H9 (cell line): ENCODE results near the gene TMEM266. TPM values are rescaled to one million over a fixed set of nuclear protein-coding genes. Genes with fewer than 3 reads are reported as not detected.

ENCODE experiments used
- DNase-seq: peaks from one replicate; pipeline ENCODE4 v3.0.0-alpha.2; 2017
- H2AFZ ChIP-seq: one replicate; pipeline ENCODE4 v1.6.1; 2013; ENCODE audit warnings: mild to moderate bottlenecking, low read length, control low read depth, moderate library complexity
- H2AK5ac ChIP-seq: 2 replicates; pipeline ENCODE4 v1.6.1; 2013; ENCODE audit warnings: low read length, control low read depth, mixed read lengths; ENCODE audit not compliant: insufficient read length
- H2BK120ac ChIP-seq: one replicate; pipeline ENCODE4 v1.6.1; 2013; ENCODE audit warnings: low read depth, mild to moderate bottlenecking, low read length, control low read depth, inconsistent platforms; ENCODE audit not compliant: poor library complexity, severe bottlenecking
- H2BK12ac ChIP-seq: 2 replicates; pipeline ENCODE4 v1.6.1; 2013; ENCODE audit warnings: low read length, control low read depth, mixed read lengths, low read depth; ENCODE audit not compliant: insufficient read length
- H2BK15ac ChIP-seq: 2 replicates; pipeline ENCODE4 v1.6.1; 2013; ENCODE audit warnings: low read depth, low read length, control low read depth
- H2BK20ac ChIP-seq: one replicate; pipeline ENCODE4 v1.6.1; 2013; ENCODE audit warnings: low read depth, mild to moderate bottlenecking, low read length, control low read depth, inconsistent platforms; ENCODE audit not compliant: poor library complexity, severe bottlenecking
- H2BK5ac ChIP-seq: 2 replicates; pipeline ENCODE4 v1.6.1; 2013; ENCODE audit warnings: low read length, control low read depth, mixed read lengths; ENCODE audit not compliant: insufficient read length
- H3K14ac ChIP-seq: 2 replicates; pipeline ENCODE4 v1.6.1; 2013; ENCODE audit warnings: low read length, control low read depth; ENCODE audit not compliant: insufficient read depth
- H3K18ac ChIP-seq: 2 replicates; pipeline ENCODE4 v1.6.1; 2013; ENCODE audit warnings: low read depth, mild to moderate bottlenecking, mixed read lengths, low read length, control low read depth; ENCODE audit not compliant: insufficient read length
- H3K23ac ChIP-seq: 2 replicates; pipeline ENCODE4 v1.6.1; 2013; ENCODE audit warnings: low read length, control low read depth, mixed read lengths, low read depth; ENCODE audit not compliant: insufficient read length
- H3K23me2 ChIP-seq: 2 replicates; pipeline ENCODE4 v1.6.1; 2013; ENCODE audit warnings: low read depth, mild to moderate bottlenecking, mixed read lengths, low read length, control low read depth; ENCODE audit not compliant: insufficient read length, poor library complexity, severe bottlenecking
- H3K27ac ChIP-seq: 2 replicates; pipeline ENCODE4 v1.5.1; 2013; ENCODE audit warnings: low read length, control low read depth, mixed read lengths, low read depth; ENCODE audit not compliant: insufficient read length
- H3K27me3 ChIP-seq: 2 replicates; pipeline ENCODE4 v1.6.1; 2013; ENCODE audit warnings: low read length, control low read depth, inconsistent platforms; ENCODE audit not compliant: insufficient read depth
- H3K4ac ChIP-seq: 2 replicates; pipeline ENCODE4 v1.6.1; 2013; ENCODE audit warnings: low read depth, mild to moderate bottlenecking, control low read depth, inconsistent platforms, low read length, moderate library complexity
- H3K4me1 ChIP-seq: 2 replicates; pipeline ENCODE4 v1.6.1; 2013; ENCODE audit warnings: low read length, control low read depth, inconsistent platforms; ENCODE audit not compliant: insufficient read depth
- H3K4me2 ChIP-seq: 2 replicates; pipeline ENCODE4 v1.6.1; 2013; ENCODE audit warnings: low read length, control low read depth, mixed read lengths; ENCODE audit not compliant: insufficient read length, insufficient read depth
- H3K56ac ChIP-seq: 2 replicates; pipeline ENCODE4 v1.6.1; 2013; ENCODE audit warnings: low read depth, mild to moderate bottlenecking, mixed read lengths, low read length, control low read depth; ENCODE audit not compliant: insufficient read length
- H3K79me1 ChIP-seq: 2 replicates; pipeline ENCODE4 v1.6.1; 2013; ENCODE audit warnings: low read depth, mild to moderate bottlenecking, moderate library complexity, low read length, control low read depth, inconsistent platforms; ENCODE audit not compliant: insufficient read depth, poor library complexity, severe bottlenecking
- H3K79me2 ChIP-seq: 2 replicates; pipeline ENCODE4 v1.6.1; 2013; ENCODE audit warnings: low read length, control low read depth, inconsistent platforms; ENCODE audit not compliant: insufficient read depth
- H3K9ac ChIP-seq: 2 replicates; pipeline ENCODE4 v1.6.1; 2013; ENCODE audit warnings: low read length, control low read depth, mixed read lengths; ENCODE audit not compliant: insufficient read length; ENCODE audit errors: extremely low read depth
- H3K9me3 ChIP-seq: one replicate; pipeline ENCODE4 v1.6.1; 2013; ENCODE audit warnings: low read depth, low read length, inconsistent platforms; ENCODE audit not compliant: control insufficient read depth
- H3T11ph ChIP-seq: one replicate; pipeline ENCODE4 v1.6.1; 2013; ENCODE audit warnings: mild to moderate bottlenecking, low read length, control low read depth, inconsistent platforms
- H4K20me1 ChIP-seq: one replicate; pipeline ENCODE4 v1.6.1; 2013; ENCODE audit not compliant: control insufficient read depth, insufficient read length, insufficient read depth
- H4K5ac ChIP-seq: 2 replicates; pipeline ENCODE4 v1.6.1; 2013; ENCODE audit warnings: low read depth, mild to moderate bottlenecking, mixed read lengths, low read length, control low read depth; ENCODE audit not compliant: insufficient read length
- H4K8ac ChIP-seq: replicated peaks from 2 replicates; pipeline ENCODE4 v1.6.1; 2013; ENCODE audit warnings: low read length, control low read depth, mixed read lengths, low read depth; ENCODE audit not compliant: insufficient read length
- H4K91ac ChIP-seq: 2 replicates; pipeline ENCODE4 v1.6.1; 2013; ENCODE audit warnings: low read depth, mild to moderate bottlenecking, moderate library complexity, mixed read lengths, low read length, control low read depth; ENCODE audit not compliant: insufficient read length
- H3K27ac Mint-ChIP-seq, 3 experiments: 2 replicates in 2 of 3; 3 replicates in 1 of 3; pipeline ENCODE4 v1.8.0; 2020 to 2021; ENCODE audit warnings: mixed read lengths in 3 of 3, mild to moderate bottlenecking in 1 of 3, moderate library complexity in 1 of 3
- H3K27me3 Mint-ChIP-seq: 2 replicates; pipeline ENCODE4 v1.8.0; 2021; ENCODE audit warnings: low read depth, mild to moderate bottlenecking, moderate library complexity, mixed read lengths
- H3K36me3 Mint-ChIP-seq, 3 experiments: 2 replicates in 2 of 3; 3 replicates in 1 of 3; pipeline ENCODE4 v1.8.0; 2020 to 2021; ENCODE audit warnings: low read depth in 3 of 3, mixed read lengths in 3 of 3; ENCODE audit not compliant: insufficient read depth in 1 of 3
- H3K4me1 Mint-ChIP-seq, 2 experiments: 2 replicates each; pipeline ENCODE4 v1.8.0; 2020; ENCODE audit warnings: mixed read lengths in 2 of 2
- H3K4me3 Mint-ChIP-seq, 2 experiments: 2 replicates in 1 of 2; 3 replicates in 1 of 2; pipeline ENCODE4 v1.8.0; 2020 to 2021; ENCODE audit warnings: mild to moderate bottlenecking in 2 of 2, mixed read lengths in 2 of 2, moderate library complexity in 1 of 2
- H3K9me3 Mint-ChIP-seq, 2 experiments: 2 replicates in 1 of 2; 3 replicates in 1 of 2; pipeline ENCODE4 v1.8.0; 2020; ENCODE audit warnings: mild to moderate bottlenecking in 2 of 2, mixed read lengths in 2 of 2, moderate library complexity in 1 of 2
- WGBS: extraction: QIAGEN DNeasy Blood & Tissue Kit; methylation state at CpG from one replicate; pipeline ENCODE4 v1.1.7; 2013; ENCODE audit warnings: missing lambda C conversion rate, low lambda C conversion rate, mixed read lengths; ENCODE audit not compliant: insufficient read length; ENCODE audit errors: extremely low coverage; 5-methylcytosine and 5-hydroxymethylcytosine counted together
- total RNA-seq: library from RNA; stranded (reverse); gene quantifications from 2 replicates; pipeline ENCODE4 v1.2.1, GENCODE V29; 2021
- TF ChIP-seq, protein P1 (sequence below): fragments of 200-600 bp; sonication (generic); conservative IDR thresholded peaks from 3 replicates; pipeline ENCODE4 v1.8.0; 2021; ENCODE audit warnings: antibody characterized with exemption, mild to moderate bottlenecking

Gene TMEM266
- total RNA-seq, 1 experiment from 2014 or later = 0.81 TPM

DNA sequence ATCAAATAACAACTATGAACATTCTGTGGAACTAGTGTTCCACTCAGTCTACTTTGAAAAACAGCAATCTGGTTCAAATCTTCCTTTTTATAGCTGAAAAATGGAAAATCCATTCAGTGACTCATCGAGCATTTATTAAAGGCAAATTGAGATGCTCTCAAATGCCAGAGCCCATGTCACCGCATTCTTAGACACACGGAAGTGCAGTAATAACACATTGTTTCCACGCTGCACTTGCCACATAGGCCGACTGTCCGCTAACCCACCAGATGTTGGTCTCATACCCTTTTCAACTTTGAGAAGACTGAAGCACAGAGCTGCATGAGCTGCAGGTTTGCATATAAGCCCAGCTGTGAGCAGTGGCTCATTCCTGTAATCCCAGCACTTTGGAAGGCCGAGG lies 95.9 kb downstream of the TMEM266 start:
- no peaks in the 10 kb centered on the region for H3K9me3 ChIP-seq
- no peaks in the 10 kb centered on the region for H3K79me2 ChIP-seq
- H3K4me2 ChIP-seq = no peak overlapping the region
- Mint-ChIP-seq H3K4me1 (peaks cover 27 to 31% of the 10 kb centered on the region in 2 experiments), H3K36me3 (no peaks in the 10 kb centered on the region; a peak in 1 of 7 replicates), H3K27ac (no peak overlapping the region; a peak in 1 of 7 replicates), H3K27me3 (peaks cover 8% of the 10 kb centered on the region), H3K9me3 (no peaks in the 10 kb centered on the region), H3K4me3 (no peak overlapping the region)
- H4K91ac ChIP-seq = no peak overlapping the region
- no peak overlapping the region for H3K9ac ChIP-seq
- H4K20me1 ChIP-seq = no peaks in the 10 kb centered on the region
- no peak overlapping the region for H3K23ac ChIP-seq
- no peak overlapping the region for H2BK120ac ChIP-seq
- H4K8ac ChIP-seq = no peak overlapping the region
- H2AFZ ChIP-seq = no peak overlapping the region
- H2BK5ac ChIP-seq = no peak overlapping the region
- no peak overlapping the region for H3K14ac ChIP-seq
- no peak overlapping the region for H2BK20ac ChIP-seq
- TF ChIP-seq, protein P1, sequence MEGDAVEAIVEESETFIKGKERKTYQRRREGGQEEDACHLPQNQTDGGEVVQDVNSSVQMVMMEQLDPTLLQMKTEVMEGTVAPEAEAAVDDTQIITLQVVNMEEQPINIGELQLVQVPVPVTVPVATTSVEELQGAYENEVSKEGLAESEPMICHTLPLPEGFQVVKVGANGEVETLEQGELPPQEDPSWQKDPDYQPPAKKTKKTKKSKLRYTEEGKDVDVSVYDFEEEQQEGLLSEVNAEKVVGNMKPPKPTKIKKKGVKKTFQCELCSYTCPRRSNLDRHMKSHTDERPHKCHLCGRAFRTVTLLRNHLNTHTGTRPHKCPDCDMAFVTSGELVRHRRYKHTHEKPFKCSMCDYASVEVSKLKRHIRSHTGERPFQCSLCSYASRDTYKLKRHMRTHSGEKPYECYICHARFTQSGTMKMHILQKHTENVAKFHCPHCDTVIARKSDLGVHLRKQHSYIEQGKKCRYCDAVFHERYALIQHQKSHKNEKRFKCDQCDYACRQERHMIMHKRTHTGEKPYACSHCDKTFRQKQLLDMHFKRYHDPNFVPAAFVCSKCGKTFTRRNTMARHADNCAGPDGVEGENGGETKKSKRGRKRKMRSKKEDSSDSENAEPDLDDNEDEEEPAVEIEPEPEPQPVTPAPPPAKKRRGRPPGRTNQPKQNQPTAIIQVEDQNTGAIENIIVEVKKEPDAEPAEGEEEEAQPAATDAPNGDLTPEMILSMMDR = no peak
- no CpG with 5 or more reads among the region's 7 CpGs for WGBS
- DNase-seq = no peak
- no peak overlapping the region for H2BK15ac ChIP-seq
- H3K4me1 ChIP-seq = peaks cover 4% of the 10 kb centered on the region; the same call in 1 of the 2 replicates
- H3K56ac ChIP-seq = no peak overlapping the region
- no peak overlapping the region for H2BK12ac ChIP-seq
- H3T11ph ChIP-seq = no peak overlapping the region
- H3K18ac ChIP-seq = no peak overlapping the region
- no peaks in the 10 kb centered on the region for H3K27me3 ChIP-seq
- H2AK5ac ChIP-seq = no peak overlapping the region
- H3K4ac ChIP-seq = no peak overlapping the region
- no peaks in the 10 kb centered on the region for H3K23me2 ChIP-seq
- H4K5ac ChIP-seq = no peak overlapping the region
- no peak overlapping the region for H3K27ac ChIP-seq
- no peaks in the 10 kb centered on the region for H3K79me1 ChIP-seq
